K562 (cell line): ENCODE measurements around the gene SLC15A5. TPM values are rescaled to one million over a fixed set of nuclear protein-coding genes. Genes with fewer than 3 reads are reported as not detected.

Experiments used
- CHD4 ChIP-seq: fragments of 200-600 bp; sonication (generic); IDR thresholded peaks from 3 replicates; pipeline ENCODE4 v1.6.1; 2012; ENCODE audit warnings: low read depth, mild to moderate bottlenecking, mixed read lengths, low read length, inconsistent platforms; ENCODE audit not compliant: insufficient read depth, insufficient replicate concordance, poor library complexity, severe bottlenecking
- NBN ChIP-seq: fragments of 450-650 bp; IDR thresholded peaks from 2 replicates; pipeline ENCODE4 v1.6.1; 2016; ENCODE audit warnings: low read depth, mild to moderate bottlenecking
- NFYB ChIP-seq: IDR thresholded peaks from 2 replicates; pipeline ENCODE4 v1.6.1; 2011; ENCODE audit warnings: mild to moderate bottlenecking, moderate library complexity; ENCODE audit not compliant: insufficient read length; ENCODE audit errors: extremely low read depth
- PCBP2 ChIP-seq: fragments of 200-400 bp; formaldehyde crosslinking; IDR thresholded peaks from 2 replicates; pipeline ENCODE4 v1.6.1; 2018; ENCODE audit warnings: low read length, low read depth, mild to moderate bottlenecking, moderate library complexity; ENCODE audit not compliant: poor library complexity, severe bottlenecking
- ZNF184 ChIP-seq: sonication (generic); formaldehyde crosslinking; IDR thresholded peaks from 2 replicates; pipeline ENCODE4 v1.5.0; 2020; ENCODE audit warnings: missing genetic modification reagents
- ZNF316 ChIP-seq: fragments of 450-650 bp; IDR thresholded peaks from 2 replicates; pipeline ENCODE4 v1.6.1; 2016
- ZNF75A ChIP-seq: fragments of 450-650 bp; formaldehyde crosslinking; IDR thresholded peaks from 2 replicates; pipeline ENCODE4 v1.4.0; 2020; ENCODE audit warnings: mild to moderate bottlenecking
- polyA plus RNA-seq, 8 experiments: library from polyadenylated mRNA; depleted of rRNA in 4 of 8; stranded (reverse) in 5 of 8; unstranded in 3 of 8; fragments of >200 nt; fragmentation: Nextera tagmentation in 2 of 8; fragmentation: Illumina TruSeq in 1 of 8; extraction: Ambion mirVana in 2 of 8; extraction: Trizol in 1 of 8; gene quantifications; 2 replicates each; pipeline versions ENCODE4 v1.2.1 to v1.2.3, GENCODE V29; 2011 to 2014; ENCODE audit warnings: inconsistent platforms in 1 of 8, missing spikeins in 1 of 8
- total RNA-seq, 7 experiments: library from RNA; depleted of rRNA in 6 of 7; stranded (reverse); fragments of >200 nt in 6 of 7; fragmentation: Illumina TruSeq in 2 of 7; extraction: Trizol in 2 of 7; gene quantifications; 2 replicates each; pipeline versions ENCODE4 v1.2.1 to v1.2.3, GENCODE V29; 2011 to 2021; ENCODE audit warnings: low replicate concordance in 1 of 7
- TF ChIP-seq, protein P1 (sequence below): fragments of 450-650 bp; IDR thresholded peaks from 2 replicates; pipeline ENCODE4 v1.6.1; 2016; ENCODE audit warnings: low read depth
- TF ChIP-seq, protein P2 (sequence below), 3 experiments: IDR thresholded peaks in 2 of 3; conservative IDR thresholded peaks in 1 of 3; 2 replicates each; pipeline ENCODE4 v1.5.1; 2011 to 2012; ENCODE audit warnings: low read length in 3 of 3, mild to moderate bottlenecking in 3 of 3, control low read depth in 2 of 3, improper control_type of control experiment in 1 of 3, inconsistent platforms in 1 of 3, low read depth in 1 of 3, mixed read lengths in 1 of 3, moderate library complexity in 1 of 3; ENCODE audit not compliant: insufficient read depth in 2 of 3

SLC15A5 gene
- total and polyA plus RNA-seq, 9 of the 15 experiments (the other 6 are each of a cell fraction or from before 2014, with no cell fraction given) = not detected

DNA sequence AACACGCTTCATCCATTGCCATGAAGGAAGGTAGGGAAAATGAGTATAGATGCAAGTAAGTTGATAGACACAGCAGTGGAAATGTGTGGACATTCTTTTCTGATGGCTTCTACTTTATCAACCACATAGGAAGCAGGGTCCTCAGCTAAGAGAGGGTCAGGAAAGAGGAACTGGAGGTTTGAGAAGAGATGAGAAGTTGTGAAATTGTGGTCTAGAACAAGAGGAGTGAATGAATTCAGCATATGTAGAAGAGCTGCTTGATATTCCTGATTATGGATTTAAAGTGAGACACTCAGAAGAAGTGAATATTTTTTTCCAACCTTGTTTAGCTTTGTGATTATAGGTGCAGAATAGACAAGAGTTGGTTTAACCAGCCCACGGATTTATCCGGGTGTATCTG, 128.5 kb downstream of the SLC15A5 start (continued):
- TF ChIP-seq, protein P1, sequence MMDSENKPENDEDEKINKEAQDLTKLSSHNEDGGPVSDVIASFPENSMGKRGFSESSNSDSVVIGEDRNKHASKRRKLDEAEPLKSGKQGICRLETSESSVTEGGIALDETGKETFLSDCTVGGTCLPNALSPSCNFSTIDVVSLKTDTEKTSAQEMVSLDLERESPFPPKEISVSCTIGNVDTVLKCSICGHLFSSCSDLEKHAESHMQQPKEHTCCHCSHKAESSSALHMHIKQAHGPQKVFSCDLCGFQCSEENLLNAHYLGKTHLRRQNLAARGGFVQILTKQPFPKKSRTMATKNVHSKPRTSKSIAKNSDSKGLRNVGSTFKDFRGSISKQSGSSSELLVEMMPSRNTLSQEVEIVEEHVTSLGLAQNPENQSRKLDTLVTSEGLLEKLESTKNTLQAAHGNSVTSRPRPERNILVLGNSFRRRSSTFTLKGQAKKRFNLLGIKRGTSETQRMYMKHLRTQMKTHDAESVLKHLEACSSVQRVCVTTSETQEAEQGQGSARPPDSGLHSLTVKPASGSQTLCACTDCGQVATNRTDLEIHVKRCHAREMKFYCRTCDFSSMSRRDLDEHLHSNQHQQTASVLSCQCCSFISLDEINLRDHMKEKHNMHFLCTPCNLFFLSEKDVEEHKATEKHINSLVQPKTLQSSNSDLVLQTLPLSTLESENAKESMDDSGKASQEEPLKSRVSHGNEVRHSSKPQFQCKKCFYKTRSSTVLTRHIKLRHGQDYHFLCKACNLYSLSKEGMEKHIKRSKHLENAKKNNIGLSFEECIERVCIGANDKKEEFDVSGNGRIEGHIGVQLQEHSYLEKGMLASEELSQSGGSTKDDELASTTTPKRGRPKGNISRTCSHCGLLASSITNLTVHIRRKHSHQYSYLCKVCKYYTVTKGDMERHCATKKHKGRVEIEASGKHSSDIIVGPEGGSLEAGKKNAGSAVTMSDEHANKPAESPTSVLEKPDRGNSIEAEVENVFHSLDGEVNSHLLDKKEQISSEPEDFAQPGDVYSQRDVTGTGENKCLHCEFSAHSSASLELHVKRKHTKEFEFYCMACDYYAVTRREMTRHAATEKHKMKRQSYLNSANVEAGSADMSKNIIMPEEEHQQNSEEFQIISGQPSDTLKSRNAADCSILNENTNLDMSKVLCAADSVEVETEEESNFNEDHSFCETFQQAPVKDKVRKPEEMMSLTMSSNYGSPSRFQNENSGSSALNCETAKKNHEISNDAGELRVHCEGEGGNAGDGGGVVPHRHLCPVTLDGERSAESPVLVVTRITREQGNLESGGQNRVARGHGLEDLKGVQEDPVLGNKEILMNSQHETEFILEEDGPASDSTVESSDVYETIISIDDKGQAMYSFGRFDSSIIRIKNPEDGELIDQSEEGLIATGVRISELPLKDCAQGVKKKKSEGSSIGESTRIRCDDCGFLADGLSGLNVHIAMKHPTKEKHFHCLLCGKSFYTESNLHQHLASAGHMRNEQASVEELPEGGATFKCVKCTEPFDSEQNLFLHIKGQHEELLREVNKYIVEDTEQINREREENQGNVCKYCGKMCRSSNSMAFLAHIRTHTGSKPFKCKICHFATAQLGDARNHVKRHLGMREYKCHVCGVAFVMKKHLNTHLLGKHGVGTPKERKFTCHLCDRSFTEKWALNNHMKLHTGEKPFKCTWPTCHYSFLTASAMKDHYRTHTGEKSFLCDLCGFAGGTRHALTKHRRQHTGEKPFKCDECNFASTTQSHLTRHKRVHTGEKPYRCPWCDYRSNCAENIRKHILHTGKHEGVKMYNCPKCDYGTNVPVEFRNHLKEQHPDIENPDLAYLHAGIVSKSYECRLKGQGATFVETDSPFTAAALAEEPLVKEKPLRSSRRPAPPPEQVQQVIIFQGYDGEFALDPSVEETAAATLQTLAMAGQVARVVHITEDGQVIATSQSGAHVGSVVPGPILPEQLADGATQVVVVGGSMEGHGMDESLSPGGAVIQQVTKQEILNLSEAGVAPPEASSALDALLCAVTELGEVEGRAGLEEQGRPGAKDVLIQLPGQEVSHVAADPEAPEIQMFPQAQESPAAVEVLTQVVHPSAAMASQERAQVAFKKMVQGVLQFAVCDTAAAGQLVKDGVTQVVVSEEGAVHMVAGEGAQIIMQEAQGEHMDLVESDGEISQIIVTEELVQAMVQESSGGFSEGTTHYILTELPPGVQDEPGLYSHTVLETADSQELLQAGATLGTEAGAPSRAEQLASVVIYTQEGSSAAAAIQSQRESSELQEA = no peak
- TF ChIP-seq ZNF316 = no peak
- no peak for TF ChIP-seq NFYB
- no peak for TF ChIP-seq ZNF75A
- TF ChIP-seq, protein P2, sequence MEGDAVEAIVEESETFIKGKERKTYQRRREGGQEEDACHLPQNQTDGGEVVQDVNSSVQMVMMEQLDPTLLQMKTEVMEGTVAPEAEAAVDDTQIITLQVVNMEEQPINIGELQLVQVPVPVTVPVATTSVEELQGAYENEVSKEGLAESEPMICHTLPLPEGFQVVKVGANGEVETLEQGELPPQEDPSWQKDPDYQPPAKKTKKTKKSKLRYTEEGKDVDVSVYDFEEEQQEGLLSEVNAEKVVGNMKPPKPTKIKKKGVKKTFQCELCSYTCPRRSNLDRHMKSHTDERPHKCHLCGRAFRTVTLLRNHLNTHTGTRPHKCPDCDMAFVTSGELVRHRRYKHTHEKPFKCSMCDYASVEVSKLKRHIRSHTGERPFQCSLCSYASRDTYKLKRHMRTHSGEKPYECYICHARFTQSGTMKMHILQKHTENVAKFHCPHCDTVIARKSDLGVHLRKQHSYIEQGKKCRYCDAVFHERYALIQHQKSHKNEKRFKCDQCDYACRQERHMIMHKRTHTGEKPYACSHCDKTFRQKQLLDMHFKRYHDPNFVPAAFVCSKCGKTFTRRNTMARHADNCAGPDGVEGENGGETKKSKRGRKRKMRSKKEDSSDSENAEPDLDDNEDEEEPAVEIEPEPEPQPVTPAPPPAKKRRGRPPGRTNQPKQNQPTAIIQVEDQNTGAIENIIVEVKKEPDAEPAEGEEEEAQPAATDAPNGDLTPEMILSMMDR (IDR thresholded peaks at IDR 0.05 in 2 of 3, conservative IDR thresholded peaks at IDR 0.05 in 1 of 3; ENCODE audit: insufficient read depth in 2 of 3, low read depth in 1 of 3, low read length in 3 of 3) = no peak
- no peak for TF ChIP-seq ZNF184 (CRISPR knock-in tag)
- no peak for TF ChIP-seq PCBP2
- TF ChIP-seq CHD4 = no peak
- TF ChIP-seq NBN = no peak

Other genes with a start within 250 kb of the SLC15A5 start
- gene MGST1, start 70.0 kb upstream of the SLC15A5 start, total RNA-seq (2014; rRNA removed) = 12.1 and 19.8 TPM in 2 replicates
- gene MGST1, start 70.0 kb upstream of the SLC15A5 start, total RNA-seq (2014; rRNA removed; fragmentation: Illumina TruSeq; extraction: Trizol) = 44.0 and 47.6 TPM in 2 replicates
- gene MGST1, start 70.0 kb upstream of the SLC15A5 start, total RNA-seq (2015; rRNA removed; fragmentation: Illumina TruSeq; extraction: Trizol) = 31.4 and 32.8 TPM in 2 replicates
- 48.0 and 54.9 TPM in 2 replicates for gene MGST1, start 70.0 kb upstream of the SLC15A5 start, total RNA-seq (2021)
- gene MGST1, start 70.0 kb upstream of the SLC15A5 start, polyA plus RNA-seq (2011; rRNA removed) = 73.3 and 113 TPM in 2 replicates
- 129 and 168 TPM in 2 replicates for gene MGST1, start 70.0 kb upstream of the SLC15A5 start, polyA plus RNA-seq (2014; fragmentation: Illumina TruSeq; extraction: Trizol)
- gene MGST1, start 70.0 kb upstream of the SLC15A5 start, polyA plus RNA-seq (2014; fragmentation: Nextera tagmentation; extraction: Ambion mirVana) = 100 to 1,000 TPM; 153 to 190 TPM
- 74.9 and 77.2 TPM in 2 replicates for gene MGST1, start 70.0 kb upstream of the SLC15A5 start, polyA plus RNA-seq (2014; rRNA removed)